ENCODE measurements around the gene PPFIBP2.

Gene PPFIBP2

DNA sequence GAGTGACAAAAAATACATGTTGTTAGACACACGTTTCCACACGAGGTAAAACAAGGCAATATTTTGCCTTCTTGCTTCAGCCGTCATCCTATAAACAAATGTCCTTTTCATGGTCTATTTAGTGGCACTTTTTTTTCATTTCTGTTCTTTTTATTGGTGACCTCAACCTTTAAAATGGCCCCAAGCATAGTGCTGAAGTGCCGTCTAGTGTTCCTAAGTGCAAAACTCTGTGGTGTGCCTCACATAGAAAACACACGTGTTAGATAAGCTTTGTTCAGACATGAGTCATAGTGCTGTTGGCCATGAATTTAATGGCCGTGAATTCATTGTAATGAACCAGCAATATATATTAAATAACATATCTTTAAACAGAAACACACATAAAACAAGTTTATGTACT, 176.8 kb downstream of the PPFIBP2 start:
- Histone ChIP-seq H3K36me3 (ENCODE audit: control insufficient read depth, insufficient read depth, low read length, severe bottlenecking) (no peaks in the 10 kb centered on the region), H3K27me3 (replicated peaks; ENCODE audit: control insufficient read depth, insufficient read depth, low read length) (peaks cover 30% of the 10 kb centered on the region), H3K9me3 (ENCODE audit: control insufficient read depth, low read length) (no peaks in the 10 kb centered on the region), H3K4me1 (ENCODE audit: control insufficient read depth, insufficient read depth, low read length) (no peaks in the 10 kb centered on the region), H3K4me3 (ENCODE audit: low read length) (no peak overlapping the region), H3K9ac (ENCODE audit: low read length) (no peak overlapping the region)
- DNase-seq (ENCODE audit: low read depth) = no peak

DNA sequence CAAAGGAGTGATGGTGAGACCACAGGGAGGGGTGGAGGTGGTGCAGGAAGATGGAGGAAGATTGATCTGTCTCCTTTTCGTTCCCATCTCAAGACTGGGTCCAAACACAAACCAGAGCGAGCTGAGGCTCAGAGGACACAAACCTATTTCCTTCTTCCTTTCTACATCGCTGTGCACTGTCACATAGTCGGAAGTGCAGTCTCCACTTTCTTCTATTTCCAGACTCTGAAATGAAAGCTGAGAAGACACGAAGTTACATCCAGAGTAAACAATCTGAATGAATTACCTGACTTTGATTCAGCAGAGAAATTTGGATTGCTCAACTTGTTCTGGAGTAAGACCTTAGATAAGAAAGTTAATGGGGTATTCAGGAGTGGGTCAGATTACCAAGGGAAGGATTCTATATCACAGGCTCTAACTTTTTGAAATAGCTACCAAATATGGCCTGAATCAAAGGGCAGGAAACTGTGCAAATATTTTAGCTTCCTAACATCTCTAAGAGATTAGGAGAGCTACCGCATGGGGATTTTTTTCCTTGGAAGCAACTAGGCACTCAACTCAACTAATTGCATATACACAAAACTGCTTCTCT, 178.1 kb downstream of the PPFIBP2 start:
- H3K27me3 ChIP-seq (replicated peaks; ENCODE audit: control insufficient read depth, insufficient read depth, low read length) = peaks cover 30% of the 10 kb centered on the region
- no peak overlapping the region for H3K4me3 ChIP-seq (ENCODE audit: low read length)
- no peak overlapping the region for H3K9ac ChIP-seq (ENCODE audit: low read length)
- no peaks in the 10 kb centered on the region for H3K9me3 ChIP-seq (ENCODE audit: control insufficient read depth, low read length)
- no peaks in the 10 kb centered on the region for H3K4me1 ChIP-seq (ENCODE audit: control insufficient read depth, insufficient read depth, low read length)
- no peaks in the 10 kb centered on the region for H3K36me3 ChIP-seq (ENCODE audit: control insufficient read depth, insufficient read depth, low read length, severe bottlenecking)
- DNase-seq (ENCODE audit: low read depth) = peak; percentile 40

DNA sequence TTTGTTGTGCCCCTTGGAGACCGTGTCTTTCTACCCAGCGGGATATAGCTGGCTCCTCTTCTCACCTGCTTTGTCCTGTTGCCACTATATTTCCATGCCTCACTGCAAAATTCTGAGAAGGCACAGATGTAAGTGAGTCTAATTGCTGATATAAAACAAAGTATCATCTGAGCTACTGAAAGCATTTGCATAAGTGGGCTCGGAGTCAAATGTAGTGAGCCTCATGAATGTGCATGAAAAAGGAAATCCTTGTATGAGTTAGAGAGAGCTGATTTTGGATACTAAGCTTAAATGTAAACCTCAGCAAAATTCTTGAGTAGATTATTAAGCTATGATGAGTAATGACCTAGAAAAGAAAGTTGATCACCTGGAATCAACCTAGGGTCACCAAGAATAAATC, 178.6 kb downstream of the PPFIBP2 start:
- Histone ChIP-seq H3K27me3 (replicated peaks; ENCODE audit: control insufficient read depth, insufficient read depth, low read length) (peaks cover 30% of the 10 kb centered on the region), H3K9ac (ENCODE audit: low read length) (no peak overlapping the region), H3K4me1 (ENCODE audit: control insufficient read depth, insufficient read depth, low read length) (no peaks in the 10 kb centered on the region), H3K4me3 (ENCODE audit: low read length) (no peak overlapping the region), H3K9me3 (ENCODE audit: control insufficient read depth, low read length) (no peaks in the 10 kb centered on the region), H3K36me3 (ENCODE audit: control insufficient read depth, insufficient read depth, low read length, severe bottlenecking) (no peaks in the 10 kb centered on the region)
- DNase-seq (ENCODE audit: low read depth) = no peak

DNA sequence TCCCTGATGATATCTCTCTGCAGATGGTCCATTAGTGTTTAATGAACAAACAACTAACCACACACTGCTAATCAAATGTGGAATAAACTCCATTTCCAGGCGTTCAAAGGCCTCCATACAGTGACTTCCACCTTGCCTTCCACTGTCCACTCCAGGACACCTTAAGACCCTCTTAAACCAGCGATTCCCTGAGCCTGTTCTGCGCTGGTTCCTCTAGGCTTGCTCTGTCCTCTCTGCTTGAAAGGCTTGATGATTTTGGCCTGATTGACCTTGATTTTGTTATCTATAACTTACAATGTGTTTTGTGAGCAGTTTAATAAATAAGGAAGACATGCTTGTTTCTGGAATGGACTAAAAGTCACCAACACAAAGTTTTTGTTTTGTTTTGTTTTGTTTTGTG, 180.4 kb downstream of the PPFIBP2 start:
- no peaks in the 10 kb centered on the region for H3K36me3 ChIP-seq (ENCODE audit: control insufficient read depth, insufficient read depth, low read length, severe bottlenecking)
- H3K4me3 ChIP-seq (ENCODE audit: low read length) = peak overlapping the region; percentile 62
- H3K4me1 ChIP-seq (ENCODE audit: control insufficient read depth, insufficient read depth, low read length) = no peaks in the 10 kb centered on the region
- H3K9me3 ChIP-seq (ENCODE audit: control insufficient read depth, low read length) = no peaks in the 10 kb centered on the region
- no peak overlapping the region for H3K9ac ChIP-seq (ENCODE audit: low read length)
- DNase-seq (ENCODE audit: low read depth) = no peak
- H3K27me3 ChIP-seq (replicated peaks; ENCODE audit: control insufficient read depth, insufficient read depth, low read length) = peaks cover 43% of the 10 kb centered on the region

DNA sequence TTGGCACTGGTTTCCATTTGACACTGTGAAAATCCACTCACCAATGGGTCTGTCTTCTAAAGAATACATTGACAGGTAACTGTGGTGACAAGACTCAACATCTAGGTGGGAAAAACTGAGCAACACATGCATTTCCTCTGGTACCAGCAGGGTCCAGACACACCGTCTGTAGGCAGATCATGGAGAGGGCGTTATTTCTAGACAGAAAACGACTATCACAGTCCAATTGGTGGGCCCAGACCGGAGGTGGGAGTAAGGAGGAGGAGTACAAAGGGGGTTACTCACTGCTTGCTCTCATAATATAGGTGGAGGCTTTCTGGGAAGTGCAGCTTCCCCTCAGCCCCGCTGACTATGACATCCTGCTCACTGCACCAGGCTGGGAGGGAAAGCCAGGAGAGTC, 182.6 kb downstream of the PPFIBP2 start:
- Histone ChIP-seq H3K36me3 (ENCODE audit: control insufficient read depth, insufficient read depth, low read length, severe bottlenecking) (no peaks in the 10 kb centered on the region), H3K27me3 (replicated peaks; ENCODE audit: control insufficient read depth, insufficient read depth, low read length) (peaks cover 48% of the 10 kb centered on the region), H3K9me3 (ENCODE audit: control insufficient read depth, low read length) (no peaks in the 10 kb centered on the region), H3K9ac (ENCODE audit: low read length) (no peak overlapping the region), H3K4me3 (ENCODE audit: low read length) (no peak overlapping the region), H3K4me1 (ENCODE audit: control insufficient read depth, insufficient read depth, low read length) (no peaks in the 10 kb centered on the region)
- no peak for DNase-seq (ENCODE audit: low read depth)

All from adipocyte (in vitro differentiated cells).